Prostate gland (tissue), 2 donors: ENCODE results near the gene DNM3.

Source experiments
- CTCF ChIP-seq, 4 experiments: fragments of 200-600 bp in 2 of 4; fragments of 450-650 bp in 2 of 4; sonication (generic) in 2 of 4; IDR thresholded peaks; 1 replicate in 3 of 4; 2 replicates in 1 of 4; pipeline ENCODE4 v1.5.1; 2016 to 2019; ENCODE audit warnings: antibody characterized with exemption in 4 of 4, mild to moderate bottlenecking in 2 of 4, moderate library complexity in 2 of 4
- POLR2A ChIP-seq: fragments of 450-650 bp; IDR thresholded peaks from one replicate; pipeline ENCODE4 v1.6.1; 2016; ENCODE audit warnings: antibody characterized with exemption, mild to moderate bottlenecking
- POLR2AphosphoS5 ChIP-seq: sonication (generic); formaldehyde crosslinking; IDR thresholded peaks from one replicate; pipeline ENCODE4 v1.6.1; 2017; ENCODE audit warnings: antibody characterized with exemption

GRCh38 chr1:171937938-171938337 lies 96.6 kb downstream of the DNM3 start:
- TF ChIP-seq CTCF (IDR thresholded peaks at IDR 0.05), result no peak
- TF ChIP-seq POLR2A, result no peak
- TF ChIP-seq POLR2AphosphoS5, result no peak
